Measurements from ENCODE around the gene ZNF212.

The ZNF212 gene

DNA sequence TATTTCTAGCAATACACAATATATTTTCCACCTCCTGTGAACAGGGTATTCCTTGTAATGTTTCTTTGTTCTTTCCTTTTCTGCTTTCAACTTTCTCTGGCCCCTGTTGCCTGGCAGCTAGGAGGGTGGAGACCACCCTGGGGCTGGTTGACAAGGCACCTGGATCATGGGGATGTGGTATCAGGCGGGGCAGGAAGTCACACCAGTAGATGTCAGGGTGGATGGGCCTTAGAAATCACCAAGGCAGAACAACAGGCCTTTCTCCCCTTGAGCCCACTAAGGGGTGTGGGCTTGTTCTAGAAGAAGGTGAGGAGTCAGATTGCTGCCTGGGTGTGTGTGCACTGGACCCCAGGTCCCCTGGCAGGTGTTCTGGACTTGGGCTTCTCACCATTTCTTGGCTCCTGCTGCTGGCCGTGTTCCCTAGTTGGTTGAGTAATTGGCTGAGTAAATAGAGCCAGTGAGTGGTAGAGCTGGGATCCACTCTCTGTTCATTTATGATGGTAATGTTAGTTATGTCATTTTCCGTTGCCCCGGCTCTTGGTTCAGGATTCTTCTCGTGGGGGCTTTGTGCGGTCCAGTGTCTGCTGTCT lies 47.5 kb downstream of the ZNF212 start:
- DNase-seq (ENCODE audit: low spot score), result no peak

DNA sequence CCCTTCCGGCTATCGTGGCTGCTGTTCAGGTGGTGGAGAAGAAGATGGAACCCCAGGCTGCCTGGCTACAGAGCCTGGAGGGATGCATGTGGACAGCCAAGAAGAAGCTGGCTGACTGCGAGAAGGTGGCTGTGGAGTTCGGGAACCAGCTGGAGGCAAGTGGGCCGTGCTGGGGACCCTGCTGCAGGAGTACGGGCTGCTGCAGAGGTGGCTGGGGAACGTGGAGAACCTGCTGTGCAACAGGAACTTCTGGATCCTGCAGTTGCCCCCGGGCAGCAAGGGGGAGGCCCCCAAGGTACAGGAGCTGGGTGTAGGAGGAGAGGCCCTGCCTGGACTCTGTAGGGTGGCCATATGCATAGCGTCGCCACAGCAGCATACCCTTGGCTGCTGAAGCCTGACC lies 48.2 kb downstream of the ZNF212 start:
- DNase-seq (ENCODE audit: low spot score), result no peak

DNA sequence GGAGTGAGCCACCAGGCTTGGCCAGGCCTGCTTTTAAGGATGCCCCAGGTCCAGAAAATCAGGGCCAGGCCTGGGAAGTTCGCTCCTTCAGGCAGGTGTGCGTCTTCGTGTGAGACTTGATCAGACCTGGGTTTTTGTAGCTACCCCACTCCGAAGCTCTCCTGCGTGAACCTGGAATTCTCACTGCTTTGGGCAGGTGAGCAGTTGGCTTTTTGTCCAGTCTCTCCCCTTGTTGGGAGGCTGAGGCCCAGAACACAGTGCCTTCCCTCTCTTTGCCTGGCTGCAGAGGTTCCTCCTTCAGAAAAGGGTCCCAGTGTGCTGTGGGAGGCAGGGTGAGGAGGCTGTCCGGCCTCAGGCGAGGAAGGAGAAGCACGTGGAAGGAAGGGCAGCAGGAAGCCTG lies 49.8 kb downstream of the ZNF212 start:
- no peak for DNase-seq (ENCODE audit: low spot score)

DNA sequence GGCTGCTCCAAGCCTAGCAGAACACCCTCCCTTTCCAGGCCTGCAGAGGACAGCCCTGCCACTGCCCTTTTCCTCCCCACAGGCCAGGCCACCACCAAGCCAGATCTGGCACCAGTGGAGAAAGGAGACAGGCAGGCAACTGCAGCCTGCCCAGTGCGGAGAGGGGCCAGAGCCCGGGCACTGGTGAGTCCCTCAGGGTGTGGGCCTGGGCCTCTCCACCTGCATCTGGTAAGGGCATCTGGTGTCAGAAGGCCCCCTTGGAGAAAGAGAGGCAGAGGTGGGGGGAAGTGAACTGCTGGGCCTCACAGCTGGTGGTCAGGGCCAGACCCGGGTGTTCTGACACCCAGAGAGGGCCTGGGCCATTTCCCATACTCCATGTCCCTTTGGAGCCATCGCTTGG lies 50.4 kb downstream of the ZNF212 start:
- DNase-seq (ENCODE audit: low spot score), result no peak

DNA sequence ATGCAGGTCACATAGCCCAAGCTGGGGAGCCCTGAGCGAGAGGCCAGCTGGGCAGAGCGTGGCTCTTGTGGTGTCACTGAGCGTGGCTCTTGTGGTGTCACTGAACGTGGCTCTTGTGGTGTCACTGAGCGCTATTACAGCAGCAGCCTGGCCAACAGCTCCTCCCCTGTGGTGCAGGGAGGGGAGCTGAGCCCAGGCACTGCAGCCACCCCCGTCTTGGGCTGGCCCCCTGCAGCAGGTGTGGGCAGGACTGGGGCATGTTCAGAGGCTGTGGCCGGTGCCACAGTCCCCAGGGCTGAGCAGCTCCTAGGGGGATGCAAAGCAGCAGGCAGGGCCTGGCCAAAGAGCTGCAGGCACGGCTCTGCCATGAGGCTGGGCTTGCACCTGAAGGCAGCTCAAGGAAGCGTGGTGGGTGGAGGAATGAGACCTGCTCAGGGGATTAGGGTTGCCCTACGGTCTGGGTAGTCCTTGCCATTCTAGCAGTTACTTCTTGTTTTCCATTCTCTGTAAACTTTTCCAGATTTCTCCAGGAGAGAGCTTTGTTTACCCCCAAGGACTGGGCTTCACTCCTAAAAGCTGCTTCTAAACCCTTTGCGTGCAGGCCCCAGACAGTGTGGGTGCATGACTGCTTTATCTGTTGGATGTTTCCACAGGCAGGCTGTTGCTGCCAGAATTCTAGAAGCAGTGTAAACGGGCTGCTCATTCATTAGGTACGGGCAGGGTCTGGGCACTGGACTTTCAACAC lies 51.8 kb downstream of the ZNF212 start:
- no peak for DNase-seq (ENCODE audit: low spot score)

DNA sequence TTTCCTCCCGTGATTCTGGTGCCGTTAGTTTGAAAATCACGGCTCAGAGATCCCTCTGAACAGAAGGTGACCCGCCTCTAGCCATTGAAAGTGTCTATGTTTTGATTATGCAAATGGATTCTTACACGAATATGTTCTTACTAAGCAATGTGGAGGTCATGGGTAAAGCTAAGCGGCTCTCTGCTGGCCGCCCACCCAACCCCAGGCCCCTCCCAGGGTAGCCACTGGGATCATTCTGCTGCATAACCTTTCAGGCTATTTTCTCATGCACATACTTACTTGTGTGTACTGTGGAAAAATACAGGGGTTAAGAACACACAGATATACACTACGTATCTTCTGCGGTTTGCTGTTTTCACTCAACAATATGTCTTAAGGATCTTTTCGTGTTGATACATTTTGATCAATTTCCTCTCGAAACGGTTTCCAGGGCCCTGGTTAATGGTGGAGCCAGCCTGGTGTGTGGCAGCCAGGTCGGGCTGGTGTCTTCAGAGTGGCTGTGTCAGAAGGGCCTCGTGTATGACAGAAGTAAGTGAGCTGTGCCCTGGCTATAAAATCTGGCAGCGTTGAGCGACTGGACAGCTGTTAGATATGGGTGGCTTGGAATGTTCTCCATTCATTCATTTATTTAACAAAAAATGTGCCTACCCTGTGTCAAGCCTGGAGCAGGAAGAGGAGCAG lies 52.5 kb downstream of the ZNF212 start:
- no peak for DNase-seq (ENCODE audit: low spot score)

DNA sequence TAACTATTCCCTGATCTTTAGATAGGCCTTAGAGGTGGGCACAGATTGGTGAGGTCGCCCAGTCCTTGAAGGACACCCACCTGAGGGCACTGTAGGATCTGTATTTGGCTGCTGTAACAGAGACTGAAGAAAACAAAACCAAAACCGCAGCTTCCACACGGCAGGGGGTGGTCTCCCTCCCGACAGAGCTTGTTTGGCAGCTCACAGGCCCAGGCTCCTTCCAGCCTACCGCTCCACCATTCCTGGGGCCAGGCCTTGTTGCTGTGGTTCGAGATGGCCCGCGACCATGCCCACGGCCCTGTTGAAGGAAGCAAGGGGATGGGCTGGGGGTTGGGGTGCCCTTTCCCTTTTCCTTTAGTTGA lies 53.0 kb downstream of the ZNF212 start:
- no peak for DNase-seq (ENCODE audit: low spot score)

DNA sequence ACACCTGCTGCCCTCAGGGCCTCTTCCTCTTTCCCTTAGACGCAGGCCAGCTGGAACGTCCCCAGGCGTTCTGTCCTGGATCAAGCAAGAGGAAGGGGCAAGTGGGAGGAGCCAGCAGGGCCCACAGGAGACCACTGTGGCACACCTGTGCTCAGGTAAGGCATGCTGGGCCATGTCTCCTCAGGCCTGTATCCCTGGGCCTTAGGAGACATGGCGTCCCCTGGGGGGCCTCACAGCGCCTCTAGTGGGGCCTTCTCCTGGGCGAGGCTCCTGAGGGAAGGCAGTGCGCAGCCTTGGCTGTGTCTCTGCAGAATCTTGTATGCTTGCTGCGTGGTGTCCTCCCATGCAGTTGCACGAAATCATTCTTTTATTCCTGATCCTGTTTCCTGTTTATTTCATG lies 53.9 kb downstream of the ZNF212 start:
- no peak for DNase-seq (ENCODE audit: low spot score)

DNA sequence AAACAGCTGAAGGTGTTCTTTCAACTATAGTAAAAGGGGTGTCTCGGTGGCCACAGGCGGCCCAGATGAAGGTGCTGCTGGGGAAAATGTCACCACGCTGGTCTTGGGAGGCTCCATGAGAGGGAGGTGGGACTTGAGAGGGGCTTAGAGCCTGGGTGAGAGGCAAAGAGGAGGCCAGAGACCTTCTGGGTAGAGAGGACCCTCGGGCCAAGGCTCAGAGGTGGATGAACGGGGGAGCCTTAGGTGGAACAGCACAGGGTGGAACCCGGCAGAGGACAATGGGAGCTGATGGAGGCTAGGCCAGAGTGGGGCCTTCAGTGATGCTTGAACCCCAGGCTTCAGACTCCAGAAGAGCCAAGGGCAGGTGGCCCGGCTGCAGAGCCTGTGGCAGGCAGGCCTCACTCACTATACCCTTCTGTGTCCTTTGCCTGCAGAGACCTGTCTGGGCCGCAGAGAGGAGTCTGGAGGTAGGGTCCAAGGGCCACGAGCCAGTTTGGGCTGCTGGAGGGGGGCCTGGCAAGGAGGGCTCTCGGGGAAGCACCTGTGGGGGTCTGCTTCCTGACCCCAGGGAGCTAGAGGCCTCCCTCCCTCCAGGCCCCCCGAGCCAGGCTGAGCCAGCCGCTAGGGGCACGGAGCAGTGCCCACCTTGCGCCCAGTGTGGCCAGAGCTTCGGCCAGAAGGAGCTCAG lies 54.6 kb downstream of the ZNF212 start:
- no peak for DNase-seq (ENCODE audit: low spot score)

DNA sequence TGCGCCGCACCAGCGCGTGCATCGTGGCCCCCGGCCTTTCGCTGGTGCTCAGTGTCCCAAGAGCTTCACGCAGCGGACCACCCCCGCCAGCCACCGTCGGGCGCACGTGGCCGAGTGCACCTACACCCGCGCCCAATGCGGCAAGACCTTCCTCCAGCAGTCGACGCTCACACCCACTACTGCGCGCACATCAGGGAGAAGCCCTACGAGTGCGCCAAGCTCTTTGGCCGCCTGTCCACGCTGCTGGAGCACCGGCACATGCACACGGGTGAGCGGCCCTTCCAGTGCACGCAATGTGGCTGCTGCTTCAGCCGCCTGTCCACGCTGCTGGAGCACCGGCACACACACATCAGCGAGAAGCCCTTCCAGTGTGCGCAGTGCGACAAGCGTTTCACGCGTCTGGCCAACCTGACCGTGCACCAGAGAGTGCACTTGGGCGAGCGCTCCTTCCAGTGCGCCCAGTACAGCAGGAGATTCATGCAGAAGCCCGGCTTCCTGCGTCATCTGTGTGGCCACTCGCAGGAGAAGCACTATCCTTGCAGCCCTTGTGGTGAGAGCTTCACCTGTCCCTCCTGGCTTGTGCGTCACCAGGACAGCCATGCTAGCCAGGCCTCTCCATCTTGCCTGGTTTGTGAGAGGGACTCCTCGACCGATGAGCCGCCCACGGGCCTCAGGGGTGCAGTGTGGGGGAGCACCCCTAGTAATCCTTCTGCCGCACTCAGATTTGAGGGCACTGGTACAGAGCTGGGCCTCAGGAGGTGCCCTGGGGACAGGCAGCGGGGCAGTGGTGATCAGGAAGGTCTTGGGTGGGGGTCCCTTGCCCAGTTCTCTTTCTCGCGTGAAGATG lies 55.4 kb downstream of the ZNF212 start:
- no peak for DNase-seq (ENCODE audit: low spot score)

DNA sequence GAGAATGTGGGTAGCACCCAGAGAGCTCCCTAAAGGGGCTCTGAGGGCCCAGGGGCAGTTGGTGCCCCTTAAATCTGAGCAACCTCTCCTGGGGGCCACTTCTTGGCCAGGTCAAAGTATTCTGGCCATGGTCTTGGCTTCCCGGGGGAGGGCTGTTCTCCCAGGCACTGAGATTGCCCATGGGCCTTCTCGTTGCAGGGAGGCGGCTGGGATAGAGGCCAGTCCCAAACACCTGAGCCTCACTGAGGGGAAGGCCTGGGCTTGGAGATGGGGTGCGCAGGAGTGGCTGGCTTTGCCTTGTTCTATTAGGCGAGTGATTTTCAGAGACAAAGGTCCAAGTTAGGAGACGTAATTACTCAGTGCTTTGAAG lies 56.0 kb downstream of the ZNF212 start:
- DNase-seq (ENCODE audit: low spot score), result no peak

DNA sequence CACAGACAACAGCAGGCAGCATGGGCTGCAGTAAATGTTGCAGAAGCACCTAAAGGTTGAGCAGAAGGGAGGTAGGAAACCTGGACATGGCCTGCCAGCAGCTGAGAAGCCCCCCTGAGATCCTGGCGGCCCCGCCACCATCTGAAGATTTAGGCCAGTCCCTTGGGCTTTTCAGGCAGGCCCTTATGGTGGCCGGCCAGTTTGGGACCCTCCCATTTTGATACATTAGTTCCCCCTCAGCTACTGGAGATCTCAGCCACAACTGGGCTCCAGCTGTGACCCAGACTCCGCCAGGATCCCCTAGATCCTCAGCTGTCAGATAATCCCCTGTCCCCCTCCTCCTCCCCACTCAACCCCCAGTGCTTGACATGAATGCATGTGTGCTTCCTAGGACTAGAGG lies 56.9 kb downstream of the ZNF212 start:
- no peak for DNase-seq (ENCODE audit: low spot score)

DNA sequence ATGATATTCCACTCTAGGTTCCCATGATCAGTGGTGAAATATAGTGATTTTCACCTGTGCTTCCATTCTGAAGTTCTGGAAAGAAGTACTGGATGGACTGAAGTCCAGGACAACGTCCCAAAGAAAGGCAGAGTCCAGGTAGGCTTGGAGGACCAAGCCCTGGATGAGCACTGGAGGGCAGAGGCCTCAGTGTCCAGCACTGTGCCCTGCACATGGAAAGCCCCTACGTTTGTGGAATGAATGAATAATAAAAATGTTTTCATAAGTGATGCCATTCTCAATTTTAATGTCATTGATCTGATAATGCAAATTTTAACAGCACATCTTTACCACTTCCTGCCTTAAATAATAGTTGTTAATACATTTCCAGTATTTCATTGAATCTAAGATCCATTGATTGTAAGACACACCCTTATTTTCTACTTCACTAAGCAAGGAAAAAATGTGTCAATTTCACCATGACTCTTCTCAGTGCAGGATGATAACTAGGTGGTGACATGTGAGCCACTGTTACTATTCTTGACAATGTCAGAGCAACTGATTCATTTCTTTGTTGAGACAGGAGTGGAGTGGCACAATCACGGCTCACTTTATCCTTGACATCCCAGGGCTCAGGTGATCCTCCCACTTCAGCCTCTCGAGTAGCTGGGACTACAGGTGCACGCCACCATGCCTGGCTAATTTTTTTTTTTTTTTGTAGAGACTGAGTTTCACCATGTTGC lies 57.7 kb downstream of the ZNF212 start:
- DNase-seq (ENCODE audit: low spot score), result no peak

DNA sequence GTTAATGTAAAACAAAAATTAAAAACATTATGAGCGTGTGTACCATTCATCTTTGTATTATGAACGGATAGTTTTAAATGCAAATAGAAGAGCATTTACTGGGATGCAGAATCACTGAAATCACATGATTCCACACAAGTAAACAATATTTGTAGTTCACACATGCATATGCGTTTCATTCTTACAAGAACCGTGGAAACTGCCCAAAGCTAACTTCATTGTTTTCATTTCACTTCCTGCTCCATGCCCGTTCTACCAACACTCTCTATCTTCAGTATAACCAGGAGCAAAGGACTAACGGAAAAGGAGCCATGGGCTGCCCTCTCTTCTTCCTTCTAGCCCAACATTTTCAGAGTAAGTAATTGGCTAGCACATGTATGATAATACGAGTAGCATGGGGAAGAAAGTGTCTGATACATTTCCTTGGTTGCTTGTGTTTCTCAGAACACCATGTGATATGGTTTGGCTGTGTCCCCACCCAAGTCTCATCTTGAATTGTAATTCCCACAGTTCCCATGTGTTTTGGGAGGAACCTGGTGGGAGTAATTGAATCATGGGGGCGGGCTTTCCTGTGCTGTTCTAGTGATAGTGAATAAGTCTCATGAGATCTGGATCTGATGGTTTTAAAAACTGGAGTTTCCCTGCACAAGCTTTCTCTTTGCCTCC lies 61.3 kb downstream of the ZNF212 start:
- no peak for DNase-seq (ENCODE audit: low spot score)

DNA sequence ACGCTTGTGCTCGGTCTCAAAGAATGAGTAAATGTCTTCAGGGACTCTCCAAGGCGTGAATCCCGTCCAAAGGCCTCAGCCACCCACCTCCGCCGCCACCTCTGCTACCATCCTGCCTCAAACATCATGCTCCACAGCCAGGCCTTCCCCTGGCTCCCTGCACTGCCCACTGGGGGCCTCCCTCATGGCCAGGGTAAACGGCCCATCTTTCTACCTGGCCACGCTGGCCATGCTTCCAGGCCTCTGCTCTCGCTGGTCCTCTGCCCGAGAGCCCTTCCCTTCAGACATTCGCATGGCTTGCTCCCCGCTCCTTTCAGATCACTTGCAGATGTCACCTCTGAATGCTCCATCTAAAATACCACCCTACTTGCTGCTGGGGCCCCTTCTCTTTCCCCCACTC lies 62.8 kb downstream of the ZNF212 start:
- no peak for DNase-seq (ENCODE audit: low spot score)

DNA sequence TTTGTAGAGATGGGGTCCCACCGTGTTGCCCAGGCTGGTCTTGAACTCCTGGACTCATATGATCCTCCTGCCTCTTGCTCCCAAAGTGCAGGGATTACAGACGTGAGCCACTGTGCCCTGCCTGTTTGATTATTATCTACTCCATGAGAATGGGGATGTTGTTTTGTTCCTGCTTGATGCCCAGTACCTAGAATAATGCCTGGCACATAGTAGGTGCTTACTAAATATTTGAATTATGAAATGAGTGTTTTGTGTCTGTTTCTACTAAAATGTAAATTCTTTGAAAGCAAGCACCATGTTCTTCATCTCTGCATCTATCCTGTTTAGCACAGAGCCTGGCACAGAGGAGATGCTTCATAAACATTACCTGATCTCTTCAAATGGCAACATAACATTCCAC lies 63.4 kb downstream of the ZNF212 start:
- no peak for DNase-seq (ENCODE audit: low spot score)

DNA sequence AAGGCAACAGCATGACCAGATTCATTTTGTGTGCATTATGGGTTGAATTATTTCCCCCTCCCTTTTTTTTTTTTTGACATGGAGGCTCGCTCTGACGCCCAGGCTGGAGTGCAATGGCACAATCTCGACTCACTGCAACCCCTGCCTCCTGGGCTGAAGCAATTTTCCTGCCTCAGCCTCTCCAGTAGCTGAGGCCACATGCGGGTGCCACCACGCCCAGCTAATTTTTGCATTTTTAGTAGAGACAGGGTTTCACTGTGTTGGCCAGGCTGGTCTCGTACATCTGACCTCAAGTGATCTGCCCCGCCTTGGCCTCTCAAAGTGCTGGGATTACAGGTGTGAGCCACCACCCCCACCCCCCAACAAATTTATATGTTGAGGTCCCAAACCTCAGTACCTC lies 64.6 kb downstream of the ZNF212 start:
- no peak for DNase-seq (ENCODE audit: low spot score)
